Liver (tissue), 3 donors: Measurements from ENCODE around the gene PDE4B.

Source experiments
- FOXA1 ChIP-seq: IDR thresholded peaks from 2 replicates; pipeline ENCODE4 v1.6.1; 2016; ENCODE audit warnings: antibody characterized with exemption
- RAD21 ChIP-seq, 2 donors: IDR thresholded peaks; 2 replicates each; pipeline ENCODE4 v1.6.1; 2016; ENCODE audit warnings: antibody characterized with exemption in 2 of 2, mild to moderate bottlenecking in 2 of 2
- TF ChIP-seq, protein P1 (sequence below): fragments of 150-350 bp; IDR thresholded peaks from 2 replicates; pipeline ENCODE4 v1.5.1; 2017; ENCODE audit warnings: improper control_type of control experiment, low read depth, low read length; ENCODE audit not compliant: missing input control
- TF ChIP-seq, protein P2 (sequence below): IDR thresholded peaks from 2 replicates; pipeline ENCODE4 v1.6.1; 2016; ENCODE audit warnings: antibody characterized with exemption, mild to moderate bottlenecking
- donor health status: healthy.
- donor health status: healthy.

DNA sequence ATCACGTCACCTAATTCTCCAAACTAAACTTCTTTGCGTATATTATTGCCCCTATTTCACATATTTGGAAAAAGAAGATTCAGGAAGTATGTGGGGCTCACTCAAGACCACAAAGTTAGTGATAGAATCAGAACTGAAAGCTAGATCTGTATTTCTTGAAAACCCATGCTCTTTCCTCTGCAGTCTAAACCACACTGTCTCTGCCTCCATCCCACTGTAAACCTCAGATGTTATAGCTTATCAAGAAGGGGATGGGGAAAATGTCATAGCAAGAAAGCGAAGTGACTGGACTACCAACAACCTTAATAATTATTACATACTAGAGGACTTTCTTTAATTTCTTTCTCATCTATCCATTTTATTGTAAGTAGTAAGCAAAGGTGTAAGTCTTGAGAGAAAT is 483.5 kb downstream of the PDE4B start:
- TF ChIP-seq, protein P1, sequence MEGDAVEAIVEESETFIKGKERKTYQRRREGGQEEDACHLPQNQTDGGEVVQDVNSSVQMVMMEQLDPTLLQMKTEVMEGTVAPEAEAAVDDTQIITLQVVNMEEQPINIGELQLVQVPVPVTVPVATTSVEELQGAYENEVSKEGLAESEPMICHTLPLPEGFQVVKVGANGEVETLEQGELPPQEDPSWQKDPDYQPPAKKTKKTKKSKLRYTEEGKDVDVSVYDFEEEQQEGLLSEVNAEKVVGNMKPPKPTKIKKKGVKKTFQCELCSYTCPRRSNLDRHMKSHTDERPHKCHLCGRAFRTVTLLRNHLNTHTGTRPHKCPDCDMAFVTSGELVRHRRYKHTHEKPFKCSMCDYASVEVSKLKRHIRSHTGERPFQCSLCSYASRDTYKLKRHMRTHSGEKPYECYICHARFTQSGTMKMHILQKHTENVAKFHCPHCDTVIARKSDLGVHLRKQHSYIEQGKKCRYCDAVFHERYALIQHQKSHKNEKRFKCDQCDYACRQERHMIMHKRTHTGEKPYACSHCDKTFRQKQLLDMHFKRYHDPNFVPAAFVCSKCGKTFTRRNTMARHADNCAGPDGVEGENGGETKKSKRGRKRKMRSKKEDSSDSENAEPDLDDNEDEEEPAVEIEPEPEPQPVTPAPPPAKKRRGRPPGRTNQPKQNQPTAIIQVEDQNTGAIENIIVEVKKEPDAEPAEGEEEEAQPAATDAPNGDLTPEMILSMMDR: no peak
- TF ChIP-seq FOXA1 (no peak), RAD21 (IDR thresholded peaks at IDR 0.05) (no peak)
- TF ChIP-seq, protein P2, sequence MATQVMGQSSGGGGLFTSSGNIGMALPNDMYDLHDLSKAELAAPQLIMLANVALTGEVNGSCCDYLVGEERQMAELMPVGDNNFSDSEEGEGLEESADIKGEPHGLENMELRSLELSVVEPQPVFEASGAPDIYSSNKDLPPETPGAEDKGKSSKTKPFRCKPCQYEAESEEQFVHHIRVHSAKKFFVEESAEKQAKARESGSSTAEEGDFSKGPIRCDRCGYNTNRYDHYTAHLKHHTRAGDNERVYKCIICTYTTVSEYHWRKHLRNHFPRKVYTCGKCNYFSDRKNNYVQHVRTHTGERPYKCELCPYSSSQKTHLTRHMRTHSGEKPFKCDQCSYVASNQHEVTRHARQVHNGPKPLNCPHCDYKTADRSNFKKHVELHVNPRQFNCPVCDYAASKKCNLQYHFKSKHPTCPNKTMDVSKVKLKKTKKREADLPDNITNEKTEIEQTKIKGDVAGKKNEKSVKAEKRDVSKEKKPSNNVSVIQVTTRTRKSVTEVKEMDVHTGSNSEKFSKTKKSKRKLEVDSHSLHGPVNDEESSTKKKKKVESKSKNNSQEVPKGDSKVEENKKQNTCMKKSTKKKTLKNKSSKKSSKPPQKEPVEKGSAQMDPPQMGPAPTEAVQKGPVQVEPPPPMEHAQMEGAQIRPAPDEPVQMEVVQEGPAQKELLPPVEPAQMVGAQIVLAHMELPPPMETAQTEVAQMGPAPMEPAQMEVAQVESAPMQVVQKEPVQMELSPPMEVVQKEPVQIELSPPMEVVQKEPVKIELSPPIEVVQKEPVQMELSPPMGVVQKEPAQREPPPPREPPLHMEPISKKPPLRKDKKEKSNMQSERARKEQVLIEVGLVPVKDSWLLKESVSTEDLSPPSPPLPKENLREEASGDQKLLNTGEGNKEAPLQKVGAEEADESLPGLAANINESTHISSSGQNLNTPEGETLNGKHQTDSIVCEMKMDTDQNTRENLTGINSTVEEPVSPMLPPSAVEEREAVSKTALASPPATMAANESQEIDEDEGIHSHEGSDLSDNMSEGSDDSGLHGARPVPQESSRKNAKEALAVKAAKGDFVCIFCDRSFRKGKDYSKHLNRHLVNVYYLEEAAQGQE: no peak
